HG03097 (cell line): ENCODE data around the gene ACMSD.
"Not testable (repeated sequence)": the region's sequence is repeated elsewhere in the genome, so short reads cannot be mapped to it uniquely, and the experiment has no call there.

Experiments used
- ATAC-seq: cut with Tn5 transposase; IDR thresholded peaks from one replicate; pipeline ENCODE4 v1.9.1; 2021; ENCODE audit not compliant: unreplicated experiment, low FRiP score

Gene ACMSD

DNA sequence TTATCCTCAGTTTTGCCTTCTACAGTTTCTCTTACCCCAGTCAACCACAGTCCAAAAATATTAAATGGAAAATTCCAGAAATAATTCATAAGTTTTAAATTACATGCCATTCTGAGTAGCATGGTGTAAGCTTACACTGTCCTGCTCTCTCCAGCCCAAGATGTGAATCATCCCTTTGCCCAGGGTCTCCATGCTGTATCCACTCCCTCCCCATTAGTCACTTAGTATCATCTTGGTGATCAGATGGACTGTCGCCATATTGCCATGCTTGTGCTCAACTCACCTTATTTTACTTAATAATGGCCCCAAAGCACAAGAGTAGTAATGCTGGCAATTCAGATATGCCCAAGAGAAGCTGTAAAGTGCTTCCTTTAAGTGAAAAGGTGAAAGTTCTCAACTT is 61.7 kb downstream of the ACMSD start:
- ATAC-seq: no peak

DNA sequence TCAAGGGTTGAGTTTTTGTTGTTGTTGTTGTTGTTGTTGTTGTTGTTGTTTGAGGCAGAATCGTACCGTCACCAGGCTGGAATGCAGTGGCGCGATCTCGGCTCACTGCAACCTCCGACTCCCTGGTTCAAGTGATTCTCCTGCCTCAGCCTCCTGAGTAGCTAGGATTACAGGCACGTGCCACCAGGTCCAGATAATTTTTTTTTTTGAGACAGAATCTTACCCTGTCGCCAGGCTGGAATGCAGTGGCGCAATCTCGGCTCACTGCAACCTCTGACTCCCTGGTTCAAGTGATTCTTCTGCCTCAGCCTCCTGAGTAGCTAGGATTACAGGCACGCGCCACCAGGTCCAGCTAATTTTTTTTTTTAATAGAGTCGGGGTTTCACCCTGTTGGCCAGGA is 65.3 kb downstream of the ACMSD start:
- ATAC-seq: not testable (repeated sequence)

DNA sequence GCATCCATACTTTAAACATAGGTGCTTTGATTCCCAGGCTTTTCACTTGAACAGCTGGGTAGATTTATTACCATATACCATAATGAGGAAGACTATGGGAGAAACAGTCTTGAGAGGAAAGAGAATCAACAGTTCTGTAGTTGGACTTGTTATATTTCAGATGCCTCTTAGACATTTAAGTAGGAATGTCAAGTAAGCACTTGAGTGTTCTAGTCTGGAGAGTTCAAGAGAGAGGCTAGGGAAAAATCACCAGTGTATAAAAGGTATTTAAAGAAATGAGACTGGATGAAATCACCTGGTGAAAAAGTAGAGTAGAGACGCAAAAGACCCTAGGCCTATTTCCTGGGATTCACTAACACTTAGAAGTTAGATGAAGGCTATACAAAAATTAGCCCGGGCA is 66.8 kb downstream of the ACMSD start:
- ATAC-seq: no peak

DNA sequence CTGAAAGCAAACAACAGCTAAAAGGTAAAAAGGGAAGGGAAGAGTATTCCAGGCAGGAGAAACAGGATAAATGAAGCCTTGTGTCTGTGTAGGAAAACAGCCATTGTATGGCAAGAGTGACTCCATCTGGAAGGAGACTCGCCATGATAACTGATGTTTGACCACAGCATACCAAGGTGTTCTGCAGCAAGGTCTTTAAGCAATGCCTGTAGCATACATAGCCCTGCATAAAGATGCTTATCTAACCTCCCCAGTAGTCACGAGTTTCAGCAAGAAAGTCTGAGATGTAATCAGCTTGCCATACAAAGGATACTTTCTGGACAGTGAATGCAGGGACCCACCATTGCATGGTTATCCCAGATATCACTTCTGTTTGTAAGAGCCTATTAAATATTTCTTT is 68.3 kb downstream of the ACMSD start:
- ATAC-seq: no peak

DNA sequence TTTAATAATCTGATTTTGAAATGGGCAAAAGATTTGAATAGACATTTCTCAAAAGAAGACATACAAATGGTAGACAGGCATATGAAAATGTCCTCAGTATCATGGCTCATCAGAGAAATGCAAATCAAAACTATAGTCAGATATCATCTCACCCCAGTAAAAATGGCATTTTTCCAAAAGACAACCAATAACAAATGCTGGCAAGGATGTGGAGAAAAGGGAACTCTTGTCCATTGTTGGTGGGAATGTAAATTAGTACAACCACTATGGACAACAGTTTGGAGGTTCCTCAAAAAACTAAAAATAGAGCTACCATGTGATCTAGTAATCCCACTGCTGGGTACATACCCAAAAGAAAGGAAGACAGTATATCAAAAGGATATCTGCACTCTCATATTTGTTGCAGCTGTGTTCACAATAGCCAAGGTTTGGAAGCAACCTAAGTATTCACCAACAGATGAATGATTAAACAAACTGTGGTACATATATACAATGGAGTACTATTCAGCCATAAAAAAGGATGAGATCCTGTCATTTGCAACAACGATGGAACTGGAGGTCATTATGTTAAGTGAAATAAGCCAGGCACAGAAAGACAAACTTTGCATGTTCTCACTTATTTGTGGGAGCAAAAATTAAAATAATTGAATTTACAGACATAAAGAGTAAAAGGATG is 69.2 kb downstream of the ACMSD start:
- ATAC-seq: not testable (repeated sequence)

DNA sequence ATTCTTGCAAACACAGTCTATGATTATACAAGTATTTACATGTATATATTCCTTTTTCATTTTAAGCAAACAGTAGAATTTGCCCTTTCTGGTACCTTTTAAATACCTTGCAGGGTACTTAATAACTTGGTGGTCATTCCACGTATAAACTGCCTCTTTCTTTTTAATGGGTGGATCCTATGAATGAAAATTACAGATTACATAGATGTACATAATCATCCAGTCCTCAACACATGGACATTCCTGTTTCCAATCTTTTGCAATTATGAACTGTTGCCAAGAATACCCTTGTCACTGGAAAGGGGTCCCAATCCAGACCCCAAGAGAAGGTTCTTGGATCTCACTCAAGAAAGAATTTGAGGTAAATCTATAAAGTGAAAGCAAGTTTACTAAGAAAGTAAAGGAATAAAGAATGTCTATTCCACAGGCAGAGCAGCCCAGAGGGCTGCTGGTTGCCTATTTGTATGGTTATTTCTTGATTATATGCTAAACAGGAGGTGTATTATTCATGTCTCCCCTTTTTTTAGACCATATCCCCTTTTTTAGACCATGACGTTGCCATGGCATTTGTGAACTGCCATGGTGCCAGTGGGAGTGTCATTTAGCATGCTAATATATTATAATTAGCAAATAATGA is 72.5 kb downstream of the ACMSD start:
- no peak for ATAC-seq

DNA sequence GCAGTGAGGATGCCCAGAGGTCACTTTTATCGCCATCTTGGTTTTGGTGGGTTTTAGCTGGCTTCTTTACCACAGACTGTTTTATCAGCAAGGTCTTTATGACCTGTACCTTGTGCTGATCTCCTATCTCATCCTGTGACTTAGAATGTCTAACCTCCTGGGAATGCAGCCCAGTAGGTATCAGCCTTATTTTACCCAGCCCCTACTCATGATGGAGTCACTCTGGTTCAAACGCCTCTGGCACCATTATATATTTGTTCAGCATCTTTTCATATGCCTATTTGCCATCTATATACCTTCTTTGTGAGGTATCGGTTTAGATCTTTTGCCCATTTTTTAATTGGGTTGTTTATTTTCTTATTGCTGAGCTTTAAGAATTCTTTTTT is 73.0 kb downstream of the ACMSD start:
- ATAC-seq: no peak

DNA sequence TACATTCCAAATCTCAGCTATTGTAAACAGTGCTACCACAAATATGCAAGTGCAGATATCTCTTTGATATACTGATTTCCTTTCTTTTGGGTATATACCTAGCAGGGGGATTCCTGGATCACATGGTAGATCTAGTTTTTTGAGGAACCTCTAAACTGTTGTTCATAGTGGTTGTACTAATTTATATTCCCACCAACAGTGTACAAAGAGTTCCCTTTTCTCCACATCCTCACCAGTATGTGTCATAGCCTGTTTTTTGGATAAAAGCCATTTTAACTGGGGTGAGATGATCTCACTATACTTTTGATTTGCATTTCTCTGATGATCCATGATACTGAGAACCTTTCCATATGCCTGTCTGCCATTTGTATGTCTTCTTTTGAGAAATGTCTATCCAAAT is 73.9 kb downstream of the ACMSD start:
- ATAC-seq: no peak

DNA sequence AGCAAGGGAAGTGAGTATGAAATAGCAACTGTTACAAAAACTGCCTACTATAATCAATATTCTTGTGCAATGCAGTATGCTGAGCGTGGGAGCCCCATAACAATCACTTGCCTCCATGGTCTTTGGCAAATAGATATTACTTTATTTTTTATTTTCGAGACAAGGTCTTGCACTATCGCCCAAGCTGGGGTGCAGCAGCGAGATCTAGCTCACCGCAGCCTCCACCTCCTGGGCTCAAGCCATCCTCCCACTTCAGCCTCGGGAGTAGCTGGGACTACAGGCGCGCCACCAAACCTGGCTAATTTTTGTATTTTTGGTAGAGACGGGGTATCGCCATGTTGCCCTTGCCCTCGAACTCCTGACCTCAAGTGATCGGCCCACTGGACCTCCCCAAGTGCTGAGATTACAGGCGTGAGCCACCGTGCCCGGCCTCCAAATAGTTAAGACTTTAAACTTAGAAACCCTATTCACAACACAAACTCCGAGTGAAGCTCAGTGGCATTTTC is 79.0 kb downstream of the ACMSD start:
- ATAC-seq: no peak

DNA sequence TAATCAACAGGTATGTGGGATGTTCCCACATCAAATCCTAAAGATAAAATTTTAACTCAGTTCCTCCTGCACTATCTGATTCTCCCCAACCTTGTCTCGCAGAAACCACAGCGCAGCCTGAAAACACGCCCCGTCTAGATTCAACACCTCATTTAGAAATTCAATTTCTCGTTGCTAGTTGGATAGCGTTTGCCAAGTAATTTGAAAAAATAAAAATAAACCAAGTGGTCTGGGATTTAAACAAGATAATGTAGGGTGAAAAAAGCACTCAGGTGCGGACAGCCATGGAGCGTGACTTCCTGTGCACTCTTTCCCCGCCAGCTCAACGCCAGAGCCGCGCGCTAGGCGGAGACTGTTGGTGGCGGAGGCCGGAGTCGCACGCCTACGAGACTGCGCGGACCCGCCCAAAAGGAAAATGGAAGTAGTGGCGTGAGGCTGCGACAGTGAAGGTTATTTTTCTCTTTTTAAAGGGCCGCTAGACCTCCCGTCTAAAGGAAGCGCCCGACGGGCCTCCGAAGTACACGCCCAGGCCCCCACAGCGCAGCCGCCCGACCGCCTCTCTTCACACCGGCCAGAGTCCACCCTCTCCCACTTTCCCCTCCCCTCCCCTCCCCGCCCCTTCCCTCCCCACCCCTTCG is 79.6 kb downstream of the ACMSD start:
- peak; percentile 80 for ATAC-seq

DNA sequence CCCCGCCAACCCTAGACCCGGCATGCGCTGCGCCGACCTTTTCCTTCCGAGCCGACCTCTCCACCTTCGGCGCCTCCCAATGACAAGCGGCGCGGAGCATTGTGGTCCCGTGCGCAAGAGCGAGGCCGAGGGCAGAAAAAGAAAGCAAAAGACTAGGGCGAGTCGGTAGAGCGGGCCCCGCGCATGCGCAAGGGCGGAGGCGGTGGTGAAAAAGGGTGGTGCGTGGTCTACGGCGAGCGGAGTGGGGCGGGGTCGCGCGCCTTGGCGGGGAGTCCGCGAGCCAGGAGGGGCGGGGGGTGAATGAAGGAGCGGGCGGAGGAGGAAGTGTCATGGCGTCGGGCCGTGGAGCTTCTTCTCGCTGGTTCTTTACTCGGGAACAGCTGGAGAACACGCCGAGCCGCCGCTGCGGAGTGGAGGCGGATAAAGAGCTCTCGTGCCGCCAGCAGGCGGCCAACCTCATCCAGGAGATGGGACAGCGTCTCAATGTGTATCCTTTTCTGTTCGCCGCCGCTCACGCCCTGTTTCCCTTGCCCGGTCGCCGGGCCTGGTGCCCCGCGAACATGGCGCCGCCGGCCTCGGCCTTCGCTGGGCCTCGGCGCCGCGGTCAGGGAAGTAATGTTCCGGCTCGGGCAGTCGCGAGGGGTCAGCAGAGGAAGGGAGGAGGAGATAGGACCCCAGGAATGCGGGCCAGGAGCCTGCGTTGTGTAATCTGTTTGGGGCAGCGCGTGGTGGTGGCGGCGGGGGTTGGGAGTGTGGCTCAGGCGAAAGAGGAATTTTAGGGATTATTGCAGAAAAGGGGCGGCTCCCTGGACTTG is 80.3 kb downstream of the ACMSD start, which contains the start of gene CCNT2:
Gene CCNT2 (plus strand): TSS at position 297 of the 815 bp plus-strand sequence. CDS start 33 bp downstream, at position 330.
- ATAC-seq: peak; percentile 84

DNA sequence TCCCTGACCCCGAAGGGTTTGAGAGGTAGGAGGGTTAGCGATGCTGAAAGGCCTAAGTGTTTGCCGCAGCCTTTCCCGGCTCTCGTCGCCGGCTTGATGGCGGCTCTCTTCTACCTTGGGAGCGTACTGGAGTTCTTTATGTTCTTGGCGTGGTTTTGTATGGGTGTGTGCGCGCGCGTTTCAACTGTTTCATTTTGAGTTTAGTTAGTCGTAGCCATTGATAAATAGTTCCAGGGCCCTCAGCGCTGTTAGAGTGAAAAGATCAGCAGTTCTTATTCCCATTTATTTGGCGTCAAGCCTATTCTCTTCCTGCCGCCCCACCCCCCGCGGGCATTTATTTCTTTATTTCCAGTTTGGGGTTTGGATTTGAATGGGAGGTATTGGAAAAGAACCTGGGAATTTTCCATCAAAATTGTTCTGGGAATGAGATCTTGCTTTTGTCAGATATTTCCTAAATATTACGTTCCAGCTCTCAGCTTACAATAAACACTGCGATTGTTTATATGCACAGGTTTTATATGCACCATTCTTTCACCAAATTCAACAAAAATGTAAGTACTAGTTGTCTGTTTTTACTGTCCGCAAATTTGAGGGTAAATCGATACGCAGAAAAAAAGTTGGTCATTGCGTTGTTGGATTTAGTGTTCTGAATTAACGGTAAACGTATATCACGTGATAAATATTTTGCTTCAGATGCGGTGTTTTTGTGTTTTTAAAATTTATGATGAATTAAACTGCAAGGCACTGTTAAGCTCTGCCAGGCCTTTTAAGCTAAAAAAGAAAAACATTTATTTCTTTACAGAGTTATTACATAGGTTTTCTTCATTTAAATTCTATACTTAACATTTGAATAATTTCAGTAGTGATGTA is 81.2 kb downstream of the ACMSD start:
- peak; percentile 6 for ATAC-seq

DNA sequence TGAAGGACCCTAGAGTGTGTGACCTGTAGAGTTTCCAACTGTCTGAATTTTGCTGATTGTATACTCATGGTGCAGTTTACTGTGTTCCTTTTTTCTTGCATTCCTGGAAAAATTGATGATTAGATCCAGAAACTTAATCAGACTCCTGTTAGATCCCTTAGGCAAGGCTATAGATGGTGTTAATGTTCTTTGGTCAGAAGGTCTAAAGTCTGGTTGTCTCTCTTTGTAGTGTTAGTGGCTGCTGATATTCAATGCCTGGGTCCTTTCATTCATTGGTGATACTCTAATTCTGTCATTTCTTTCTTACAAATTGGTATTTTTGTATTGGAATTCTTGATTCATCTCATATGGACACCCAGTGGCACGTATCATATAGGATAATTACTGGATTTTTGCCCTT is 86.5 kb downstream of the ACMSD start:
- ATAC-seq: no peak

DNA sequence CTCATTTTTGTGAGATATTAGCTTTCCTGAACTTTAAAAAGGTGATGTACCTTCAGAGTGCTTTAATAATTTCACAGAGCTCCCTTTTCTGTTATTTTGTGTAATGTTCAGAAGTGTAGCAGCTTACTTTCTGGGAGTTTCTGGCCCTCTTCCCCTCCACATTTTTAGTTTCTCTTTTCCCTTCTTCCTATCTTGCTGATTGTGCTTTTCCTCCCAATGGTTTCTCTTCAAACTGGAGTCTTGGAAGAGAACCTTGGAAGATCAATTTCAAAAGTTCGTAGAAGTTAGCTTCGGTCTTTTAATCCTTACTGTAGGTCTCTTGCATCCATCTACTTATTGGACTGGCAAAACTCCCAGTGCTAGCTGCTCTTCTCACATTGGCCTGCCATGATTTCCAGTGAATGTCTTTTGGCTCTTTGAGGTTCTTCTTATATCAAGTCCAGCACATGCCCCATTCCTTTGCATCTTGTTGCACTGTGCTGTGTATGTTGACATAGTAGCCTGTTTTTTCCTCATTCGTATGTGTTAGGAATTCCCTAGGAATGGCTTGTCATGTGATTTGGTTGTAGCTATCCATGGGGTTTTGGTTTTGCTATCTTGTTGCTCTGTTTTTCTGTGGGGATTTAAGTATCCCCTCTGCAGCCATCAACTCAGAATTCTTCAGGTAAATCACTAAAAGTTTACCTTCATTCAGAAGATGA is 88.0 kb downstream of the ACMSD start:
- no peak for ATAC-seq

DNA sequence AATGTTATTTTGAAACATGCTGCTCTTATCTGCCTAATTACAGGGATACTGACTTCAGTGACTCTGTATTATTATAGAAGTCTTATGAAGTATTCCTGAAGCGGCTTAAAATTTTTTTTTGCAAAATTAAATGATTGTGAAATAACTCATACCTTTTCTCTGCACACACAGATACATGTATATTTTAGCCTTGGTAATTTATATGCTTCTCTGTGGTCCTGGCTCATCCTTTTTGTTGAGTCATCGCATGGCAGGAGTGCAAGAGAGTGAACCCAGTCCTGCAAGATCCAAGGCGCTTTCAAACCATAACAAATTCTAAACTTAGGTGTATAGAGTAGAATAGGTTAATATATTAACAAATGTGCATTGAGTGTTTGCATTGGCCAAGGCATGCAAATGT is 88.8 kb downstream of the ACMSD start:
- ATAC-seq: no peak

DNA sequence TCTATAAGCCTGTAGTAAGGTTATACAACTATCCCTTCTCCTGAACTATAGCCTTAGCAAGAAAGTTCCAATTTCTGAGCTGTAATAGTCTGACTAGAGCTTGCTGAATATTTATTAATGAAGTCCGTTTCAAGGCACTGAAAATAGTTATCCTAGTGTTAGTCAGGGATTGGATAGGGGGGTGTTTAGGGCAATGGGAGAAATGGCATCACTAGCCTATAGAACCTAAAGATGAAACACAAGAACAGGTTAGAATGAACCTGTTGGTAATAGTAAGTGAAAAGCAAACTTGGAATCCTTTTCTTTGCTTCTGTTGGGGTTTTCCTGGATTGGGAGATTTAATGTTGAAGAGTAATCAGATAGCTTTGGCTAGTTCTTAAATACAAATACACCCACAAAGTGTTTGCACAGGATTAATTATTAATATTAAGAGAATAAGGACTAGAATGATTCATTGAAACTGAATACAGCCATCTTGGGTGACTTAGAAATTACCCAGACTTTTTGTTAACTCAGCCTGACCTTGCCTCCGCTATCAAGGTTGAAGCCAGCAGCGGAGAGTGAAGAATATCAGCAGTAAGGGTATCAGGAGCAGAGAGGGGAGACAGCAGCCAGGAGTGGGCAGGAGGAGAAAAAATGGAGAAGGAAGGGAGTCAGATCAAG is 94.6 kb downstream of the ACMSD start:
- no peak for ATAC-seq

DNA sequence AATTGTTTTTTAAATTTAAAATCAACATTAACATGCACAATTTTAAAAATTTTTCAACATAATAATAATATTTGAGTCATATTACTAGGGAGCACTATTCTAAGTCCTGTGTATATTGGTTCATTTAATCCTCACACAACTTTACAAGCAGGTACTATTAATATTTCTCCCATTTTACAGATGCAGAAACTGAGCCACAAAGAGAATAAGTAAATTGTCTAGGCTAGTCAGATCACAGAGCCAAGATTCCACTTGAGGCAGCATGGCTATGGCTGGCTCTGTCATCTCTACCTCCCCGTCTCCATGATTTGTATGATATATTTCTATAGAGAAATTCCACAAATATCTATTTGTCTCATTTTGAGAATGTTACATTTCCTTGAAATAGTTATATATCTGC is 95.3 kb downstream of the ACMSD start:
- ATAC-seq: no peak

DNA sequence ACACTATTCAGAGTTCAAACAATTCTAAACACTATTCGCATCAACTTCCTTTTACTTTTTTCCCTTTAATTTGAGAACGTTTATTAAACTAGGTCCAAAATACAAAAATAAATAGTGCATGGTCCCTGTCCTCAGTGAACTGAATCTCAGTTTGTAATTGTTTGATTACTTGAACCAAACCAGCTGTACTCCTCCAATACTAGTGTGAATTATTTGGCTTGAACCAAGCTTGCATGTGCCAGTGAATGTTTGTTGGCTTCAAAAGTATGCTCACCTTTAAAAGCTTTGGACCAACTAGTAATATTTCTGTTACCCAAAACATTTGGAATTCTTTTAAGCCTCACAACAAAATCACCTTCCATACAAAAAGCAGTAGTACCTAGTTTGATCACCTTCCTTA is 95.7 kb downstream of the ACMSD start:
- no peak for ATAC-seq

DNA sequence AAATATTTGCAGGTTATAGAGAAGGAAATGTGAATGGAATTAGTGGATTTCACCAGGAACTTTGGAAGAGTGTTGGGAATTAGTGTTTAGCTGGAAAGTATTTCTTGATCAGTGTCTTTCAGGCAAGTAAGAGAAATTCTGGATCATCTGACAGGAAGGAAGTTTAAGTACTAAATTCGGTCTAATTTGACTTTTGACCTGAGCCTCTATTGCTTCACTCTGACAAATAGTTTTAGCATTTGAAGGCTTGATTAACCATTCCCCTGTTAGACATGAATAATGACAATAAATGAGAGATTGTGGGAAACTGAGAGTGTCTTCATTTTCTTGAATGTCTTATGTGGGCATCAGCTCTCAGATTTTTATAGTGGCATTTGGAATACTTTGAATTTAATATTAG is 96.2 kb downstream of the ACMSD start:
- ATAC-seq: no peak
